ENCODE data around the gene CNGA2. TPM values are rescaled to one million over a fixed set of nuclear protein-coding genes. Genes with fewer than 3 reads are reported as not detected.

Gene CNGA2
- total and polyA plus RNA-seq, 2 experiments from 2014 or later: not detected

DNA sequence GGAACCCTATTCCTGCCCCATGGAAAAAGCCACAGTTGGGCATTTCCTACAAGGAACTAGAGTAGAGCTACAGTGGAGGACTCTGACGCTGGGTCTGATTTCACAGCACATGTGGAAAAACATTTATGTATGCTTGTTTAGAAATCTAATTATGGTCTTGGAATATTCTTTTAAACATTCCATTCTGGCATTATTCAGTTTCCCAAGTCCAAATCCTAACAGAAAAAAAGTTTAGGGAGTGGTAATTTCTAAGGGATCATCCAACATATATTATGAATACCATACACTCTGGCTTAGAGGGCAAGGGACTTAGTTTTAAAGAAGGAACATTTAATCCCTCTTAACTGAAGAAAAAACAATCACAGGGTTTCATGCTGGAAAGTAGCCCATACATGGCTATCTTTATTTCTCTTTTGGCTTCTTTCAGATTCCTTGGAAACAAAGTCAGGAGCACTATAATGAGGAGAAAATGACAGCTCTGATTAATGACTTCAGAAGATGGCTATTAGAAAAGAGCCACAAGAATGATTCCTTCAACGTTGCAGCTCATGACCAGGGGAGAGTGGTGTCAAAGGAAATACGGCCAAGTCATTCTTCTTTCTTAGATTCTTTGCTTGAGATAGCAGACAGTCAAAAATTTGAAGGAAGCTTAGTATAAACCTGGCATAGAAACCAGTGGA, 56.1 kb downstream of the CNGA2 start:
- H3K9me2 ChIP-seq (ENCODE audit: insufficient read depth): no peaks in the 10 kb centered on the region
- H3K27me3 ChIP-seq (ENCODE audit: insufficient read depth): no peaks in the 10 kb centered on the region
- H3K36me3 Mint-ChIP-seq (ENCODE audit: low read depth): no peaks in the 10 kb centered on the region
- no peak overlapping the region for H3K4me3 ChIP-seq
- no peaks in the 10 kb centered on the region for H3K4me1 Mint-ChIP-seq
- DNase-seq (ENCODE audit: low spot score): no peak
- no peak for ATAC-seq
- H3K9me3 Mint-ChIP-seq: peaks cover 2% of the 10 kb centered on the region; the same call in 1 of the 3 replicates
- H3K4me1 ChIP-seq (ENCODE audit: insufficient read depth): no peaks in the 10 kb centered on the region
- no peaks in the 10 kb centered on the region for H3K79me2 ChIP-seq (replicated peaks; ENCODE audit: insufficient read depth)
- peaks cover 3% of the 10 kb centered on the region for H3K27me3 Mint-ChIP-seq (ENCODE audit: insufficient read depth, low read depth, poor library complexity)
- no peak overlapping the region for H2AFZ ChIP-seq
- no peaks in the 10 kb centered on the region for H4K20me1 ChIP-seq (replicated peaks; ENCODE audit: insufficient read depth)
- no peak overlapping the region for H3K4me2 ChIP-seq
- H3K27ac Mint-ChIP-seq: no peak overlapping the region
- H3F3A ChIP-seq (replicated peaks; ENCODE audit: low read depth): no peaks in the 10 kb centered on the region
- no peaks in the 10 kb centered on the region for H3K36me3 ChIP-seq (ENCODE audit: insufficient read depth)
- TF ChIP-seq ZNF462 (CRISPR knock-in tag; IDR thresholded peaks at IDR 0.05) (no peak), ZNF114 (CRISPR knock-in tag; IDR thresholded peaks at IDR 0.05) (no peak), NANOG (IDR thresholded peaks at IDR 0.05; ENCODE audit: borderline replicate concordance) (no peak), ZNF331 (CRISPR knock-in tag; IDR thresholded peaks at IDR 0.05; ENCODE audit: low read depth) (no peak), STAT1 (IDR thresholded peaks at IDR 0.05; ENCODE audit: unreplicated experiment) (no peak), EZH2phosphoT487 (IDR thresholded peaks at IDR 0.05; ENCODE audit: unreplicated experiment) (no peak), EZH2 (IDR thresholded peaks at IDR 0.05; ENCODE audit: low read depth, unreplicated experiment) (no peak), POLR2AphosphoS5 (IDR thresholded peaks at IDR 0.05; ENCODE audit: low read depth) (no peak)
- TF ChIP-seq, protein P1, sequence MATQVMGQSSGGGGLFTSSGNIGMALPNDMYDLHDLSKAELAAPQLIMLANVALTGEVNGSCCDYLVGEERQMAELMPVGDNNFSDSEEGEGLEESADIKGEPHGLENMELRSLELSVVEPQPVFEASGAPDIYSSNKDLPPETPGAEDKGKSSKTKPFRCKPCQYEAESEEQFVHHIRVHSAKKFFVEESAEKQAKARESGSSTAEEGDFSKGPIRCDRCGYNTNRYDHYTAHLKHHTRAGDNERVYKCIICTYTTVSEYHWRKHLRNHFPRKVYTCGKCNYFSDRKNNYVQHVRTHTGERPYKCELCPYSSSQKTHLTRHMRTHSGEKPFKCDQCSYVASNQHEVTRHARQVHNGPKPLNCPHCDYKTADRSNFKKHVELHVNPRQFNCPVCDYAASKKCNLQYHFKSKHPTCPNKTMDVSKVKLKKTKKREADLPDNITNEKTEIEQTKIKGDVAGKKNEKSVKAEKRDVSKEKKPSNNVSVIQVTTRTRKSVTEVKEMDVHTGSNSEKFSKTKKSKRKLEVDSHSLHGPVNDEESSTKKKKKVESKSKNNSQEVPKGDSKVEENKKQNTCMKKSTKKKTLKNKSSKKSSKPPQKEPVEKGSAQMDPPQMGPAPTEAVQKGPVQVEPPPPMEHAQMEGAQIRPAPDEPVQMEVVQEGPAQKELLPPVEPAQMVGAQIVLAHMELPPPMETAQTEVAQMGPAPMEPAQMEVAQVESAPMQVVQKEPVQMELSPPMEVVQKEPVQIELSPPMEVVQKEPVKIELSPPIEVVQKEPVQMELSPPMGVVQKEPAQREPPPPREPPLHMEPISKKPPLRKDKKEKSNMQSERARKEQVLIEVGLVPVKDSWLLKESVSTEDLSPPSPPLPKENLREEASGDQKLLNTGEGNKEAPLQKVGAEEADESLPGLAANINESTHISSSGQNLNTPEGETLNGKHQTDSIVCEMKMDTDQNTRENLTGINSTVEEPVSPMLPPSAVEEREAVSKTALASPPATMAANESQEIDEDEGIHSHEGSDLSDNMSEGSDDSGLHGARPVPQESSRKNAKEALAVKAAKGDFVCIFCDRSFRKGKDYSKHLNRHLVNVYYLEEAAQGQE (IDR thresholded peaks at IDR 0.05; ENCODE audit: unreplicated experiment): no peak
- TF ChIP-seq, protein P2, sequence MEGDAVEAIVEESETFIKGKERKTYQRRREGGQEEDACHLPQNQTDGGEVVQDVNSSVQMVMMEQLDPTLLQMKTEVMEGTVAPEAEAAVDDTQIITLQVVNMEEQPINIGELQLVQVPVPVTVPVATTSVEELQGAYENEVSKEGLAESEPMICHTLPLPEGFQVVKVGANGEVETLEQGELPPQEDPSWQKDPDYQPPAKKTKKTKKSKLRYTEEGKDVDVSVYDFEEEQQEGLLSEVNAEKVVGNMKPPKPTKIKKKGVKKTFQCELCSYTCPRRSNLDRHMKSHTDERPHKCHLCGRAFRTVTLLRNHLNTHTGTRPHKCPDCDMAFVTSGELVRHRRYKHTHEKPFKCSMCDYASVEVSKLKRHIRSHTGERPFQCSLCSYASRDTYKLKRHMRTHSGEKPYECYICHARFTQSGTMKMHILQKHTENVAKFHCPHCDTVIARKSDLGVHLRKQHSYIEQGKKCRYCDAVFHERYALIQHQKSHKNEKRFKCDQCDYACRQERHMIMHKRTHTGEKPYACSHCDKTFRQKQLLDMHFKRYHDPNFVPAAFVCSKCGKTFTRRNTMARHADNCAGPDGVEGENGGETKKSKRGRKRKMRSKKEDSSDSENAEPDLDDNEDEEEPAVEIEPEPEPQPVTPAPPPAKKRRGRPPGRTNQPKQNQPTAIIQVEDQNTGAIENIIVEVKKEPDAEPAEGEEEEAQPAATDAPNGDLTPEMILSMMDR (conservative IDR thresholded peaks at IDR 0.05; ENCODE audit: low read depth in 2 of 2): no peak
- TF ChIP-seq, protein P3, sequence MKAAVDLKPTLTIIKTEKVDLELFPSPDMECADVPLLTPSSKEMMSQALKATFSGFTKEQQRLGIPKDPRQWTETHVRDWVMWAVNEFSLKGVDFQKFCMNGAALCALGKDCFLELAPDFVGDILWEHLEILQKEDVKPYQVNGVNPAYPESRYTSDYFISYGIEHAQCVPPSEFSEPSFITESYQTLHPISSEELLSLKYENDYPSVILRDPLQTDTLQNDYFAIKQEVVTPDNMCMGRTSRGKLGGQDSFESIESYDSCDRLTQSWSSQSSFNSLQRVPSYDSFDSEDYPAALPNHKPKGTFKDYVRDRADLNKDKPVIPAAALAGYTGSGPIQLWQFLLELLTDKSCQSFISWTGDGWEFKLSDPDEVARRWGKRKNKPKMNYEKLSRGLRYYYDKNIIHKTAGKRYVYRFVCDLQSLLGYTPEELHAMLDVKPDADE (IDR thresholded peaks at IDR 0.05): no peak
- no peak overlapping the region for H3K4me3 Mint-ChIP-seq
- no peak overlapping the region for H3K27ac ChIP-seq (ENCODE audit: low read depth)

All from GM23338 (cell line).